IPS DF 6.9 (cell line): Measurements from ENCODE around the gene UQCRC1.
A peak's percentile ranks its signal among the peaks of the same experiment; 100 is the strongest.

Experiments
- DNase-seq: peaks from one replicate; pipeline ENCODE4 v3.0.0-alpha.2; 2013; ENCODE audit warnings: low read depth, low spot score
- H3K27ac ChIP-seq: one replicate; pipeline ENCODE4 v1.5.1; 2013; ENCODE audit warnings: low read length, control low read depth
- H3K27me3 ChIP-seq: 2 replicates; pipeline ENCODE4 v1.6.1; 2013; ENCODE audit warnings: mild to moderate bottlenecking, low read length; ENCODE audit not compliant: control insufficient read depth, insufficient read depth
- H3K36me3 ChIP-seq: 2 replicates; pipeline ENCODE4 v1.6.1; 2013; ENCODE audit warnings: low read length; ENCODE audit not compliant: control insufficient read depth, insufficient read depth
- H3K4me1 ChIP-seq: 2 replicates; pipeline ENCODE4 v1.6.1; 2013; ENCODE audit warnings: low read length; ENCODE audit not compliant: control insufficient read depth, insufficient read depth
- H3K4me3 ChIP-seq: 2 replicates; pipeline ENCODE4 v1.5.1; 2013; ENCODE audit warnings: mild to moderate bottlenecking, low read length
- H3K9me3 ChIP-seq: 2 replicates; pipeline ENCODE4 v1.6.1; 2013; ENCODE audit warnings: low read length, inconsistent platforms; ENCODE audit not compliant: control insufficient read depth, insufficient read depth
- WGBS: extraction: QIAGEN DNeasy Blood & Tissue Kit; methylation state at CpG from one replicate; pipeline ENCODE4 v1.1.7; 2013; ENCODE audit warnings: mixed read lengths, missing lambda C conversion rate; ENCODE audit not compliant: insufficient read length, insufficient coverage; 5-methylcytosine and 5-hydroxymethylcytosine counted together

UQCRC1 gene

GRCh38 chr3:48598323-48599076 is 10.9 kb downstream of the UQCRC1 start:
- WGBS, result no CpG with 5 or more reads among the region's 5 CpGs

GRCh38 chr3:48597408-48597800 is 12.0 kb downstream of the UQCRC1 start:
- WGBS, result no CpG with 5 or more reads among the region's 6 CpGs
- peaks cover 10% of the 10 kb centered on the region for H3K4me1 ChIP-seq
- no peaks in the 10 kb centered on the region for H3K27me3 ChIP-seq
- no peak for DNase-seq
- no peak overlapping the region for H3K4me3 ChIP-seq
- H3K9me3 ChIP-seq, result no peaks in the 10 kb centered on the region
- no peak overlapping the region for H3K27ac ChIP-seq
- peaks cover 37% of the 10 kb centered on the region for H3K36me3 ChIP-seq

More at GRCh38 chr3:48598323-48599076, 10.9 kb downstream of the UQCRC1 start:
- Histone ChIP-seq H3K4me3 (no peak overlapping the region), H3K27ac (no peak overlapping the region), H3K9me3 (no peaks in the 10 kb centered on the region), H3K36me3 (peaks cover 48% of the 10 kb centered on the region), H3K4me1 (peaks cover 10% of the 10 kb centered on the region), H3K27me3 (no peaks in the 10 kb centered on the region)
- DNase-seq, result no peak

- H3K4me1 ChIP-seq, result peaks cover 10% of the 10 kb centered on the region
- H3K27me3 ChIP-seq, result no peaks in the 10 kb centered on the region
- whole genome bisulfite sequencing, result no CpG with 5 or more reads among the region's 8 CpGs
- DNase-seq, result no peak
- no peaks in the 10 kb centered on the region for H3K9me3 ChIP-seq
- no peak overlapping the region for H3K27ac ChIP-seq
- no peak overlapping the region for H3K4me3 ChIP-seq
- H3K36me3 ChIP-seq, result peaks cover 34% of the 10 kb centered on the region
These were observed 12.6 kb downstream of the UQCRC1 start for GRCh38 chr3:48596676-48597407.

- peaks cover 10% of the 10 kb centered on the region for H3K4me1 ChIP-seq
- no peaks in the 10 kb centered on the region for H3K27me3 ChIP-seq
- peaks cover 28% of the 10 kb centered on the region for H3K36me3 ChIP-seq
- H3K4me3 ChIP-seq, result no peak overlapping the region
- DNase-seq, result no peak
- no CpG with 5 or more reads among the region's 5 CpGs for WGBS
- H3K9me3 ChIP-seq, result no peaks in the 10 kb centered on the region
- H3K27ac ChIP-seq, result no peak overlapping the region
These were observed 13.3 kb downstream of the UQCRC1 start for GRCh38 chr3:48596157-48596556.

GRCh38 chr3:48595526-48596121 is 13.8 kb downstream of the UQCRC1 start:
- Histone ChIP-seq H3K4me1 (peaks cover 10% of the 10 kb centered on the region), H3K4me3 (no peak overlapping the region), H3K9me3 (no peaks in the 10 kb centered on the region), H3K27ac (no peak overlapping the region), H3K36me3 (peaks cover 23% of the 10 kb centered on the region), H3K27me3 (no peaks in the 10 kb centered on the region)
- no CpG with 5 or more reads among the region's 10 CpGs for WGBS
- no peak for DNase-seq

- Histone ChIP-seq H3K27ac (no peak within 1 kb of the TSS), H3K36me3 (peaks cover 17% of the 10 kb centered on the region), H3K4me1 (peaks cover 10% of the 10 kb centered on the region), H3K4me3 (peak within 1 kb of the TSS; percentile 18; the same call in 1 of the 2 replicates), H3K9me3 (no peaks in the 10 kb centered on the region), H3K27me3 (no peaks in the 10 kb centered on the region)
- no CpG with 5 or more reads among the region's 35 CpGs for WGBS
- DNase-seq, result no peak
These were observed 14.3 kb downstream of the UQCRC1 start, which contains the start of gene COL7A1 for GRCh38 chr3:48595075-48595525. TSS of gene COL7A1 (minus strand) at chr3:48595329. CDS start at chr3:48595159, 170 bp downstream.

GRCh38 chr3:48594417-48595049 is 14.9 kb downstream of the UQCRC1 start:
- no peak overlapping the region for H3K27ac ChIP-seq
- H3K4me1 ChIP-seq, result peaks cover 10% of the 10 kb centered on the region
- peaks cover 12% of the 10 kb centered on the region for H3K36me3 ChIP-seq
- peak overlapping the region; percentile 18; the same call in 1 of the 2 replicates for H3K4me3 ChIP-seq
- no CpG with 5 or more reads among the region's 39 CpGs for WGBS
- no peaks in the 10 kb centered on the region for H3K9me3 ChIP-seq
- no peak for DNase-seq
- H3K27me3 ChIP-seq, result no peaks in the 10 kb centered on the region

GRCh38 chr3:48593337-48593736 is 16.1 kb downstream of the UQCRC1 start:
- H3K27me3 ChIP-seq, result no peaks in the 10 kb centered on the region
- no CpG with 5 or more reads among the region's 9 CpGs for WGBS

GRCh38 chr3:48592519-48593087 is 16.8 kb downstream of the UQCRC1 start:
- Histone ChIP-seq H3K27ac (no peak overlapping the region), H3K27me3 (no peaks in the 10 kb centered on the region), H3K9me3 (no peaks in the 10 kb centered on the region), H3K4me3 (no peak overlapping the region), H3K36me3 (no peaks in the 10 kb centered on the region; the same call in 1 of the 2 replicates), H3K4me1 (peaks cover 10% of the 10 kb centered on the region)
- DNase-seq, result no peak
- no CpG with 5 or more reads among the region's 21 CpGs for WGBS

More at GRCh38 chr3:48593337-48593736, 16.1 kb downstream of the UQCRC1 start:
- no peaks in the 10 kb centered on the region for H3K9me3 ChIP-seq
- H3K27ac ChIP-seq, result no peak overlapping the region
- no peaks in the 10 kb centered on the region; the same call in 1 of the 2 replicates for H3K36me3 ChIP-seq
- peaks cover 10% of the 10 kb centered on the region for H3K4me1 ChIP-seq
- no peak for DNase-seq
- H3K4me3 ChIP-seq, result no peak overlapping the region
